ENCODE results near the gene MCMBP. TPM values are rescaled to one million over a fixed set of nuclear protein-coding genes. Genes with fewer than 3 reads are reported as not detected.
"Not testable (repeated sequence)": the region's sequence is repeated elsewhere in the genome, so short reads cannot be mapped to it uniquely, and the experiment has no call there.

Gene MCMBP
- total RNA-seq (2014; rRNA removed; shearing (Covaris generic)): 60.6 and 70.4 TPM in 2 replicates

- DNase-seq (ENCODE audit: low read depth): no peak
Observed at GRCh38 chr10:119872610-119872859, at the start of gene MCMBP. Gene MCMBP (minus strand): TSS chr10:119872843. CDS start chr10:119872584, 259 bp downstream.

GRCh38 chr10:119919826-119920225 is 47.2 kb upstream of the MCMBP start:
- DNase-seq (ENCODE audit: low read depth): no peak

- DNase-seq (ENCODE audit: low read depth): no peak
Observed at GRCh38 chr10:119919271-119919670, 46.6 kb upstream of the MCMBP start.

DNA sequence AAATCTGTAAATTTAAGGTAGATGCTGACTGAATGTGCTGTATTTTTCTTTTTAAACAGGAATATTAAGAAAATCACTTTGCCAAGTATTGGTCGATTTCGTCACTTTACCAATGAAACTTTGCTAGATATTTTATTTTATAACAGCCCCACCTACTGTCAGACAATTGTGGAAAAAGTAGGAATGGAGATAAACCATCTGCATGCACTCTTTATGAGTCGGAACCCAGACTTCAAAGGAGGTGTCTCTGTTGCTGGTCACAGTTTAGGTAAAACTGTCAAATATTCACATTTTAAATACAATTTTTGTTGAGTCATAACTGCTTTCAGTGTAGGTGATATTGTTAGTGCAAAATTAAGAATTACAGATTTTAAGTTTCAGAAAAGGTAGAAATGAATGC is 45.1 kb upstream of the MCMBP start:
- no peak for DNase-seq (ENCODE audit: low read depth)

GRCh38 chr10:119910689-119911088 is 38.0 kb upstream of the MCMBP start:
- DNase-seq (ENCODE audit: low read depth): no peak

GRCh38 chr10:119908166-119908565 is 35.5 kb upstream of the MCMBP start:
- DNase-seq (ENCODE audit: low read depth): no peak

DNA sequence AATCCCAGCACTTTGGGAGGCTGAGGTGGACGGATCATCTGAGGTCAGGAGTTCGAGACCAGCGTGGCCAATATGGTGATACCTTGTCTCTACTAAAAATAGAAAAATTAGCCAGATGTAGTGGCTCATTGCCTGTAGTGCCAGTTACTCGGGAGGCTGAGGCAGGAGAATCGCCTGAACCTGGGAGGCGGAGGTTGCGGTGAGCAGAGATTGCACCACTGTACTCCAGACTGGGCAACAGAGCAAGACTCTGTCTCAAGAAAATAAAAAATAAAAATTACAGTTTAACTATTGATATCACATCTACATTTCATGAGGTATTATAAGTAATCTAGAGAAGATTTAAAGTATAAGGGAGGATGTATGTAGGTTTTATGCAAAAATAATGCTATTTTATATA is 35.1 kb upstream of the MCMBP start:
- not testable (repeated sequence) for DNase-seq (ENCODE audit: low read depth)

DNA sequence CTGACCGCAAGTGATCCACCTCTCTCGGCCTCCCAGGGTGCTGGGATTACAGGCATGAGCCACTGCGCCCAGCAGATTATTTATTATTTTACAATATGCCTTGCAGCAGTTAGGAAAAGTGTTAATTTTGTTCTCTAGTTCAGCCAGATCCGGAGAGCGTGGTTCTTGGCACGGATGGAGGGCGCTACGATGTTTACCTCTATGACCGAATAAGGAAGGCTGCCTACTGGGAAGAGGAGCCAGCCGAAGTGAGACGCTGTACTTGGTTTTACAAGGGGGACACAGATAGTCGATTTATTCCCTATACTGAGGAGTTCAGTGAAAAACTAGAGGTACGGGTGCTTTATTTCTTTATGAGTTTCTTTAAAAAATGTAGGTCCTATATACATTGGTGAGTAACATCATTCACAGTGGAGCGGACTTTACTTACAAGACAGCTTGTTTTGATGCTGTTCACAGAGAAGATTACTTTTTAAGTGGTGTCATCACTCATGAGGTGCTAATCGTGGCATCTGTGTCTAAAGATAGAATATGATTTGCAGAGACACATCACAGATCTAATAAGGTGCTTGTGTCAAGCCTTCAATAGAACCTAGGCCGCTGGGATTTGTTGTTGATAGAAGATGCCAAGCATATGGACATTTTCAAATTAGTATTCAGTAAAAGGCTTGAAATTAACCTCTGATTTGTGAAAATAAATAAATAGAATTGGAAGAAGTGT is 31.5 kb upstream of the MCMBP start:
- no peak for DNase-seq (ENCODE audit: low read depth)

GRCh38 chr10:119898577-119898976 is 25.9 kb upstream of the MCMBP start:
- no peak for DNase-seq (ENCODE audit: low read depth)

DNA sequence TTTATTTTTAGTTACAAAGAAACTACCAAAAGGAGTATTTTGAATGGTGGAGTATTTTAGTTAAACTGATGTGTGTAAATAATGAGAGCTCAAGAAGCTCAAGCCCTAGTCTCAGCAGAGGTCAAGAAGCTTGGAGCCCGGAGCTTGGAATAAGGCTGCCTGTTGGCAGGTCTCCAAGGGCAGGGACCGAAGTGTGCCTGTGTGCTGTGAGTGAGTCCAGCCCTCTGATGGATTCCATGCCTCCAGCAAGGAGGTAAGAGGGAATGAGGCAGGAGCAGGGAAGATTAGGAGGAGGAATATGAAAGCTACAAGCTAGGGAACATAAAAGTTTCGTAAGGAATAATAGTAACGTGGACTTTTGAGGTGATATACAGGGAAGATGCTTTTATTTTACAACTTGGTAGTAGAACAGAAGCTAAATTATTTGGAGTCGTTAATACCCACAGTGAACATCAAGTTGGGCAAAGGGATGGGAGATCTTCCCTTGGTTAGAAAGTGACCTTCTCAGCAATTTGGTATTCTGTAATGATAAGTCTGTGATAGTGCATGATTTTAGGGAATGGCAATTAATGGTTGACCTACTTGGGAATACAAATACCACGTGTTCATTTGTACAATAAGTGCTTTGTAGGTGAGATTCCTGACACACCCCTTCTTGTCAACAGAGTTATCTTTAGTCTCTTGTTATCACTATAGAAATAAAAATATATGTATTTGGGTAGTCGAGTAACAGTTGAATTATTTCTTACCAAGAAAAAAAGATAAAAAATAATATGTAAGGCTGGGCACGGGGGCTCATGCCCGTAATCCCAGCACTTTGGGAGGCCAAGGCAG is 24.5 kb upstream of the MCMBP start:
- DNase-seq (ENCODE audit: low read depth): peak; percentile 4

DNA sequence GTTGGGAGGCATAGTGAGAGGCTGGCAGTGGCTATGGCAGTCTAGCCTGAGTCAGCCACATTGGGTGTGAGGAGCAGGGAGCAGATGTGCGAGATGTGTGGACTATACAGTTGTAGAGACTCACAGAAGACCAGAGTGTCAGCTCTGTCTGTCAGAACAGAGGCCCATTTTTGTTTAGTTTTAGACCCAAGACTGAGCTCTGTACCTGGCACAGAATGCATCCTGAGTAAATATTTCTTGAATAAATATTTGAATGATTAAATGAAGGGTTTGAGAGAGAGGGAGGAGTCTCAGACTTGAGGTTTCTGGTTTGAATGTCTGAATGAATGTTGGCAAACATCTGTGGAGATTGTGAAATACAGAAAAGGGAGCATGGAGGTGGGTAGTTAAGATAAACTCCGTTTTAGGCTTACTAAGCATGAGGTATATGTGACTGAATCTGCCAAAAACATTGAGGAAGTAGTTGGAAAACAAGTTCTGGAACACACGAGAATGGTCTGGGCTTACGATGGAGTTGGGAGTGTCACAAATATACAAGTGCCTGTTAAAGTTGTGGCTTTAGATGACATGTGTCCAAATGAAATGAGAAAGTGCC is 23.5 kb upstream of the MCMBP start:
- peak; percentile 8 for DNase-seq (ENCODE audit: low read depth)

DNA sequence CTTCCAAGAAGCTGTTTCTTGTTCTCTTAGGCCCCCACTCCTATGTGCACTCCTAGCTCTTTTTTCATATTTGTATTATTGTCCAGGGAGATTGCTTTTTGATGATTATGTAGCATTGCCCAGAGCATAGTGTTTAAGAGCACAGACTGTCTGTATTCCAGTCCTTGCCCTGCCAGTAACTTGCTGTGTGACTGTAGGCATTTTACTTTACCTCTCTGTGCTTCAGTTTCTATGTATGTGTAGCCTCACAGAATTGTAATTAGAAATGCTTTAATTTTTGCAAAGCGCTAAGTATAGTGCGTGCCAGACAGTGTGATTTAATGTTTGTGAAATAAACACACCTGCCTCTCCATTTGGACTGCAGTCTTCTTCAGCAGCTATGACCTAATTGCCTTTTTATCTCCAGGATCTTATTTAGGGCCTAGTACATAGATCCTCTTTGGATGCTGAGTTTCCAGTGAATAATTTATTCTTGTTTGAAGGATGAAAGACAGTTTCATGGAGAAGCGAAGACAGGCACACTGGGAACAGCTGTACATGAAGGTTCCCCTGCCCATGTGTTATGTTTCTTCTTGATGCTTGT is 21.3 kb upstream of the MCMBP start:
- no peak for DNase-seq (ENCODE audit: low read depth)

DNA sequence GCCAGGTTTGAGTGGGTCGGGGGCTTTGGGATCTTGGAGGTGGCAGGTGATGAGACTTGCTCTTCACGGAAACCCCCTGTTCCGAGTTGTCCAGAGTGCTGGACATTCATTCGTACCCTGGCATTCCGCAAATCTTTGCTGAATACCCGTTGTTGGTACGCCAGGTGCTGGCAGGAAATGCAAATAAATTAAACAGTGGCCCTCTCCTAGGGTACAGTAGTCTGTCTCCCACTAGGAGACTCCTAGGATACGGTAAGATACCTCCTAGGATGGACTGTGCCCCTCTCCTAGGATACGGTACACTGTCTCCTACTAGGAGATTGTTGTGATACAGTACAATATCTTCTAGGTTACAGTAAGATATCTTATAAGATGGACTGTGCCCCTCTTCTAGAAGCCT is 20.4 kb upstream of the MCMBP start:
- no peak for DNase-seq (ENCODE audit: low read depth)

- DNase-seq (ENCODE audit: low read depth): peak; percentile 94
Observed at GRCh38 chr10:119892188-119893065, 19.8 kb upstream of the MCMBP start, which contains the start of gene SEC23IP. Gene SEC23IP (plus strand): TSS chr10:119892730. CDS start chr10:119892783, 53 bp downstream.

DNA sequence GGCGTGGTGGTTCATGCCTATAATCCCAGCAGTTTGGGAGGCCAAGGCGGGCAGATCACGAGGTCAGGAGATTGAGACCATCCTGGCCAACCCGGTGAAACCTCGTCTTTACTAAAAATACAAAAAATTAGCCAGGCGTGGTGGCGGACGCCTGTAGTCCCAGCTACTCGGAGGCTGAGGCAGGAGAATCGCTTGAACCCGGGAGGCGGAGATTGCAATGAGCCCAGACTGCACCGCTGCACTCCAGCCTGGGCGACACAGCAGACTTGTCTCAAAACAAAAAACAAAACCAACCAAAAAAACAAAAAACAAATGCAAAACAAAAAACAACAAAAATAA is 19.2 kb upstream of the MCMBP start:
- not testable (repeated sequence) for DNase-seq (ENCODE audit: low read depth)

GRCh38 chr10:119890307-119890706 is 17.7 kb upstream of the MCMBP start:
- DNase-seq (ENCODE audit: low read depth): not testable (repeated sequence)

DNA sequence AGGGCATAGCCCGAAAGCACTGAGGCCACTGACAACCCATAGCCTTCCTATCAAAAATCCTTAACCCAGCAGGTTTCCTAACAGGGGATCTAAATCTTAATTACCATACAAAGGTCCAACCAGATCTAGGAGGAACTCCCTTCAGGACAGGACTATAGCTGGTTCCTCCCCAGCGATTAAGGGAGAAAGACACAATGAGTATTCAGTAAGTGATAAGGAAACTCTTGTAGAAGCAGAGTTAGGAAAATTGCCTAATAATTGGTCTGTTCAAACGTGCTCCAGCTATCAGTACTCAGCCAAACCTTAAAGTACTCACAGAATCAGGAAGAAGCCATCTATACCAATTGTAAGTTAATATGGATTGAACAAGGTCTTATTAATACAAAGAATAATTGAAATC is 16.6 kb upstream of the MCMBP start:
- DNase-seq (ENCODE audit: low read depth): not testable (repeated sequence)

DNA sequence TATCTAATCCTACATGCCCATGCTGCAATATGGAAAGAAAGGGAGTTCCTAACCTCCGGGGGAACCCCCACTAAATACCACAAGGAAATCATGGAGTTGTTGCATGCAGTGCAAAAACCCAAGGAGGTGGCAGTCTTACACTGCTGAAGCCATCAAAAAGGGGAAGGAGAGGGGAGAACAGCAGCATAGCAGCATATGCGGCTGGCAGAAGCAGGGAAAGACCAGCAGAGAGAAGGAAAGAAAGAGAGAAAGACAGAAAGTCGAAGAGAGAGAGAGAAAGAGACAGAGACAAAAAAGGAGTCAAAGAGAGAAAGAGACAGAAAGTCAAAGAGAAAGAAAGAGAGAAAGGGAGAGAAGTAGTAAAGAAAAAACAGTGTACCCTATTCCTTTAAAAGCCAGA is 16.1 kb upstream of the MCMBP start:
- not testable (repeated sequence) for DNase-seq (ENCODE audit: low read depth)

DNA sequence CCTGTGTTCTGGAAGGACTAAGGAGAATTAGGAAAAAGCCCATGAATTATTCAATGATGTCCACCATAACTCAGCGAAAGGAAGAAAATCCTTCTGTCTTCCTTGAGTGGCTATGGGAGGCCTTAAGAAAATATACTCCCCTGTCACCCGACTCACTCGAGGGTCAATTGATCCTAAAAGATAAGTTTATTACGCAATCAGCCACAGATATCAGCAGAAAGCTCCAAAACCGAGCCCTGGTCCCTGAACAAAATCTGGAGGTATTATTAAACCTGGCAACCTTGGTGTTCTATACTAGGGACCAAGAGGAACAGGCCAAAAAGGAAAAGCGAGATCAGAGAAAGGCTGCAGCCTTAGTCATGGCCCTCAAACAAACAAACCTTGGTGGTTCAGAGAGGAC is 13.4 kb upstream of the MCMBP start:
- not testable (repeated sequence) for DNase-seq (ENCODE audit: low read depth)

DNA sequence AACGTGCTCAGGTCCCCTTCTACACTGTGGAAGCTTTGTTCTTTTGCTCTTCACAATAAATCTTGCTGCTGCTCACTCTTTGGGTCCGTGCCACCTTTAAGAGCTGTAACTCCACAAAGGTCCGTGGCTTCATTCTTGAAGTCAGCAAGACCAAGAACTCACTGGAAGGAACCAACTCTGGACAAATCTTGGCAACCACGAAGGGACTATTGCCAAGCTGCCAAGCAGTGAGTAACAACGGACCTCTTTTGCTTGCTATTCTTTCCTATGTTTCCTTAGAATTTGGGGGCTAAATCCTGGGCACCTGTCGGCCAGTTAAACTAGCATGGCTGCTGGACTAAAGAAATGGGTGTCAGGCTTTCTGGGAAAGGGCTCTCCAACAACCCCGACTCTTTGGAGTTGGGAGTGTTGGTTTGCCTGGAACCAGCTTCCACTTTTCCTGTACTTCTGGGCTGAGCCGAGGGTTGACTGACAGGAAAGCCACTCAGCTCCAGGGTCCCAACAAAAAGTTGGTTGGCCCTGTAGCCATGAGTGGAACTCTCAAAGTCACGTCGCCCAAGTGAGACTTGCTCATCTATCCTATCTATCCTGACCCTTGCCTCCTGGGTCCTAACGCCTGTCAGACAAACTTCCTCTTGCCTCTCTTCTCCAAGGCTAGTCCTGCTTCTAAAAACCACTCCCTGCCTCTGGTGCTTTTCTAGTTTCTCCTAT is 11.4 kb upstream of the MCMBP start:
- not testable (repeated sequence) for DNase-seq (ENCODE audit: low read depth)

- DNase-seq (ENCODE audit: low read depth): no peak
Observed at GRCh38 chr10:119878524-119878923, 5.9 kb upstream of the MCMBP start.
